Ovary (tissue), 9 donors: ENCODE data around the gene ASF1A. TPM values are rescaled to one million over a fixed set of nuclear protein-coding genes. Genes with fewer than 3 reads are reported as not detected.

Source experiments
- DNase-seq, 5 donors: peaks; one replicate each; pipeline ENCODE4 v3.0.0-alpha.2; 2019 to 2020
- H3K27ac ChIP-seq, 2 donors: fragments of 200-600 bp; one replicate each; pipeline versions ENCODE4 v1.5.1 to v1.8.0; 2019 to 2022
- H3K27me3 ChIP-seq: fragments of 200-600 bp; one replicate; pipeline ENCODE4 v1.8.0; 2022
- H3K36me3 ChIP-seq: fragments of 200-600 bp; sonication (generic); one replicate; pipeline ENCODE4 v1.5.1; 2019
- H3K4me1 ChIP-seq: one replicate; pipeline ENCODE4 v1.8.1; 2013; ENCODE audit warnings: mild to moderate bottlenecking, moderate library complexity; ENCODE audit not compliant: insufficient read depth
- H3K4me3 ChIP-seq: fragments of 200-600 bp; sonication (generic); one replicate; pipeline ENCODE4 v1.5.1; 2017
- H3K9me3 ChIP-seq, 2 donors: fragments of 200-600 bp in 1 of 2; sonication (generic) in 1 of 2; one replicate each; pipeline versions ENCODE4 v1.5.1 to v1.8.1; 2013 to 2019; ENCODE audit warnings: mild to moderate bottlenecking in 1 of 2, moderate library complexity in 1 of 2
- CTCF ChIP-seq, 3 donors: fragments of 450-650 bp in 2 of 3; fragments of 200-600 bp in 1 of 3; IDR thresholded peaks; one replicate each; pipeline versions ENCODE4 v1.5.1 to v1.8.0; 2016 to 2022; ENCODE audit warnings: antibody characterized with exemption in 3 of 3, mild to moderate bottlenecking in 1 of 3
- EP300 ChIP-seq: sonication (generic); formaldehyde crosslinking; IDR thresholded peaks from one replicate; pipeline ENCODE4 v1.6.1; 2017; ENCODE audit warnings: antibody characterized with exemption
- POLR2A ChIP-seq: fragments of 450-650 bp; IDR thresholded peaks from one replicate; pipeline ENCODE4 v1.6.1; 2017; ENCODE audit warnings: antibody characterized with exemption, mild to moderate bottlenecking, moderate library complexity
- WGBS, 3 donors: extraction: QIAGEN DNeasy Blood & Tissue Kit in 1 of 3; methylation state at CpG; one replicate each; pipeline versions ENCODE4 v1.1.5 to v1.1.7; 2013 to 2017; 5-methylcytosine and 5-hydroxymethylcytosine counted together
- intact Hi-C, 4 donors: fragments of 100-400 bp; cut with DNase I; formaldehyde crosslinking; loops; one replicate each; pipeline versions ENCODE4 v1.11.0 to v1.15.1; 2022 to 2023
- polyA plus RNA-seq, 2 donors: library from polyadenylated mRNA; stranded (reverse); fragments of 200-250 nt in 1 of 2; fragments of 350-450 nt in 1 of 2; fragmentation: Illumina TruSeq in 1 of 2; extraction: RNeasy Lipid Tissue Mini Kit (QIAGEN cat#74804) in 1 of 2; gene quantifications; one replicate each; pipeline ENCODE4 v1.2.3, GENCODE V29; 2013 to 2014
- total RNA-seq, 7 donors: library from RNA; depleted of rRNA in 2 of 7; stranded (reverse); fragments of >200 nt in 2 of 7; fragmentation: NEBNext Ultra II Directional in 3 of 7; extraction: Animal tissue kit (Norgen Biotek cat#: 25700) in 3 of 7; gene quantifications; one replicate each; pipeline versions ENCODE4 v1.1.0 to v1.2.4, GENCODE V29; 2016 to 2023
- donor health status: DM: no; HTN: no; CAD: no; lungs with moderate emphysema.
- donor health status: DM: no; HTN: no; CAD: no.
- donor health status: Bipolar disorder and iron deficiency.
- donor health status: DM: yes; HTN: yes; CAD: no.
- donor health status: DM: no; HTN: no; CAD: no.
- donor health status: DM: yes; HTN: yes; CAD: no.

ASF1A gene
- total and polyA plus RNA-seq, 9 donors = 9.9 to 30.7 (median 22.3) TPM

GRCh38 chr6:118895261-118895560, 1.3 kb downstream of the ASF1A start:
- Histone ChIP-seq H3K27ac (peak overlapping the region; percentile 85 to 92), H3K4me3 (peak overlapping the region; percentile 98), H3K36me3 (no peaks in the 10 kb centered on the region), H3K27me3 (no peaks in the 10 kb centered on the region), H3K9me3 (no peaks in the 10 kb centered on the region), H3K4me1 (peaks cover 14% of the 10 kb centered on the region)
- intact Hi-C loops = no loop called here
- WGBS, 3 donors = 0 to 1% (median 0%) methylated on average over 11 of the region's 11 CpGs
- DNase-seq = no peak
- TF ChIP-seq CTCF (IDR thresholded peaks at IDR 0.05) (no peak), POLR2A (no peak), EP300 (no peak)

DNA sequence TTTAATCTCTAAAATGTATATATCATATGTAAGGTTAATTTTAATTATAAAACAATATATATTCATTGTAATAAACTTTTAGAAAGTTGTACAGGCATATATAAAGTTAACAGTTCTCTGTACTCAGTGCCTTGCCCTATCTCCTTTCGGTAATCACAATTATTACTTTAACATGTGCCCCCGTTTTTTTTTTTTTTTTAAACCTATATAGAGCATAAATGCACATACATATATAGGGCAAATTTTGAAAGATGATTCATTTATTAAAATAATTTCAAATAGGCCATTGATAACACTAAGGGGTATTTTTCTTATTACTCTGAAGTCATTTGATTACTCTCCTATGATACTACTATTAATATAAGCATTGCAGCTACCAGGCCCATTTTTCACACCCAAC, 1.9 kb downstream of the ASF1A start:
- TF ChIP-seq CTCF (IDR thresholded peaks at IDR 0.05) (no peak), POLR2A (no peak), EP300 (no peak)
- no peaks in the 10 kb centered on the region for H3K36me3 ChIP-seq
- intact Hi-C loops = no loop called here

DNA sequence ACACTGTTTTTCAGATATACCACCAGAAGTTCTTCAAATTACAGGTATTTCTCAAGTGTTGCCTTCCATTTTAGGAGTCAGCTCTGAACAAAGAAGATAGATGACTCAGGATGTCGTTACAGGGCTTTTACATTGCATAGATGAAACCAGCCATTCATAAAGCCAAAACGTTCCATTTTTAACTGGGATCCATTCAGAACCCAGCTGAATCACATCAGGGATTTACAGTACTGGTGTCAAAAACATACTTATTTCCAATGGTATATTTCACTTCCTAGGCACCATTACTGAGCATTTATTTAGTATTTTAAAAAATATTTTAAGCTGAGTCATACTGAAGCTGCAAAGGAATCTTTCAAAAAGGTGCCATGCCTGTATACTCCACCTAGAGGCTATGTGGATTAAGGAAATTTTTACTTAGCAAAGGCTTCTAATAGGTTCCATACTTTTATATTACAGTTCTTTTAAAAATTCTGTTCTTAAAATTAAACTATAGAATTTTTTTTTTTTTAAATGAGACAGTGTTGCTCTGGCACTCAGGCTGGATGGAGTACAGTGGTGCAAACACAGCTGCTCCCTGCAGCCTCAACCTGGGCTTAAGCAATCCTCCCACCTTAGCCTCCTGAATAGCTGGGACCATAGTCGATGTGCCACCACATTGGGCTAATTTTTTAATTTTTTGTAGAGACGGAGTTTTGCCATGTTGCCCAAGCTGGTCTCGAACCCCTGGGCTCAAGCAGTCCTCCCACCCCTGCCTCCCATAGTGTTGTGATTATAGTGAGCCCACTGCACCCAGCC, 2.6 kb downstream of the ASF1A start:
- no peak for DNase-seq
- H3K36me3 ChIP-seq = no peaks in the 10 kb centered on the region
- no peaks in the 10 kb centered on the region for H3K9me3 ChIP-seq
- H3K27me3 ChIP-seq = no peaks in the 10 kb centered on the region
- WGBS, 3 donors = 63 to 74% (median 63%) methylated on average over 5 of the region's 5 CpGs
- no peak overlapping the region for H3K4me3 ChIP-seq
- peaks cover 15% of the 10 kb centered on the region for H3K4me1 ChIP-seq
- intact Hi-C loops = no loop called here
- TF ChIP-seq EP300 (no peak), POLR2A (no peak), CTCF (IDR thresholded peaks at IDR 0.05) (no peak)
- no peak overlapping the region for H3K27ac ChIP-seq

More for the DNA sequence above, 1.9 kb downstream of the ASF1A start:
- Histone ChIP-seq H3K9me3 (no peaks in the 10 kb centered on the region), H3K27ac (peak overlapping the region in 1 of 2 donors; percentile 92), H3K4me1 (peaks cover 16% of the 10 kb centered on the region), H3K4me3 (no peak overlapping the region), H3K27me3 (no peaks in the 10 kb centered on the region)
- WGBS, 3 donors = 23 to 36% (median 24%) methylated on average over 2 of the region's 2 CpGs
- no peak for DNase-seq

DNA sequence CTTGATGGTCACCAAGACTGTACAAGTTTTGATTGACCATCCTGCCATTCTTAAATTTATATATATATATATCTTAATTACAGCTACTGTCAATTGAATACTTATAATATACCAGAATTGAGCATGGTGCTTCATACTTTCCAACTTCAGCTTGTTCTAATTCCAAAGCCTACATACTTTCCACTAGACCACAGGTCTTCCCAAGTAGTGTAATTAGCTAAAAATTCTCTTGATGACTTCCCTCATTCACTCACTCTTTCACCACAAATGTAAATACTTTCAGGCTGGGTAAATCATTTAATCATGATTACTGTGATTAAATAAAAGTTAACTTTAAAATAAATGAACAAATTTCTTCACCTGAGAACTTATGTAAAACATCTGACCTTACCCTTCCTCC, 3.4 kb downstream of the ASF1A start:
- no peaks in the 10 kb centered on the region for H3K9me3 ChIP-seq
- no peak overlapping the region for H3K27ac ChIP-seq
- no peak overlapping the region for H3K4me3 ChIP-seq
- H3K36me3 ChIP-seq = no peaks in the 10 kb centered on the region
- TF ChIP-seq POLR2A (no peak), CTCF (IDR thresholded peaks at IDR 0.05) (no peak), EP300 (no peak)
- intact Hi-C loops = no loop called here
- no peaks in the 10 kb centered on the region for H3K27me3 ChIP-seq
- no peak for DNase-seq
- peaks cover 13% of the 10 kb centered on the region for H3K4me1 ChIP-seq
